ENCODE data around the gene COL9A3. TPM values are rescaled to one million over a fixed set of nuclear protein-coding genes. Genes with fewer than 3 reads are reported as not detected.
A peak's percentile ranks its signal among the peaks of the same experiment; 100 is the strongest.

The COL9A3 gene
- total and polyA plus RNA-seq, 5 experiments from 2014 or later = 0.15 to 2.2 (median 1.2) TPM; not detected in 2

DNA sequence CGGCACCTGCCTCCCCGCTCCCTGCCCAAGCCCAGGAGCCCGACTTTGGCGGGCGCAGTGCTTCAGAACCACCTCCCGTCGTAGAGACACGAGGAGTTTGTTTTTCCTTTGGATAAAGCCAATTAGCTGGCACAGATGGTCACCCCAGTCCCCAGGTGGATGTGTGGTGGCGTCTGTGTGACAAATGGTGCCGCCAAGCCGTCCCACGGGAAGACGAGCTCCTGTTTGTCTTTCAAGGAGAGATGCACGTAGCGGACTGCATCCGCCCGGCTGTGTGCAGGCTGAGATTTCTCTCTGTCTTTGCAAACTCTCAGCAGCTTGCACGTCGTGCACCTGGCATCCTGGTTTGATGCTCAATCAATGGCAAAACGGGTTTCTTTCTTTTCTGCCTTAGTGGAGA is 36.6 kb upstream of the COL9A3 start:
- Mint-ChIP-seq H3K27me3 (no peaks in the 10 kb centered on the region), H3K4me1 (peaks cover 19 to 42% (median 32%) of the 10 kb centered on the region in 4 donors), H3K27ac (peak overlapping the region in 1 of 10 donors; percentile 28), H3K36me3 (no peaks in the 10 kb centered on the region), H3K4me3 (no peak overlapping the region), H3K9me3 (no peaks in the 10 kb centered on the region)
- POLR2A ChIA-PET = interaction anchor here (1.1 to 2.1 kb wide), 2 partner anchors 14 to 16 kb away, joined by 3 to 18 read pairs; partner anchors contain the start of gene MRGBP
- ATAC-seq = no peak
- no peak for DNase-seq

- POLR2A ChIA-PET = interaction anchor here (2.1 kb wide), 1 partner anchor 13 kb away, joined by 18 read pairs; no protein-coding TSS in a partner anchor
- no peaks in the 10 kb centered on the region for H3K36me3 Mint-ChIP-seq
- DNase-seq = no peak
- ATAC-seq = no peak
- no peaks in the 10 kb centered on the region for H3K9me3 Mint-ChIP-seq
- H3K27me3 Mint-ChIP-seq = no peaks in the 10 kb centered on the region
- H3K4me3 Mint-ChIP-seq = no peak overlapping the region
- peaks cover 17 to 37% (median 27%) of the 10 kb centered on the region in 4 donors for H3K4me1 Mint-ChIP-seq
- H3K27ac Mint-ChIP-seq = no peak overlapping the region
These were observed 36.2 kb upstream of the COL9A3 start for GRCh38 chr20:62780696-62781095.

DNA sequence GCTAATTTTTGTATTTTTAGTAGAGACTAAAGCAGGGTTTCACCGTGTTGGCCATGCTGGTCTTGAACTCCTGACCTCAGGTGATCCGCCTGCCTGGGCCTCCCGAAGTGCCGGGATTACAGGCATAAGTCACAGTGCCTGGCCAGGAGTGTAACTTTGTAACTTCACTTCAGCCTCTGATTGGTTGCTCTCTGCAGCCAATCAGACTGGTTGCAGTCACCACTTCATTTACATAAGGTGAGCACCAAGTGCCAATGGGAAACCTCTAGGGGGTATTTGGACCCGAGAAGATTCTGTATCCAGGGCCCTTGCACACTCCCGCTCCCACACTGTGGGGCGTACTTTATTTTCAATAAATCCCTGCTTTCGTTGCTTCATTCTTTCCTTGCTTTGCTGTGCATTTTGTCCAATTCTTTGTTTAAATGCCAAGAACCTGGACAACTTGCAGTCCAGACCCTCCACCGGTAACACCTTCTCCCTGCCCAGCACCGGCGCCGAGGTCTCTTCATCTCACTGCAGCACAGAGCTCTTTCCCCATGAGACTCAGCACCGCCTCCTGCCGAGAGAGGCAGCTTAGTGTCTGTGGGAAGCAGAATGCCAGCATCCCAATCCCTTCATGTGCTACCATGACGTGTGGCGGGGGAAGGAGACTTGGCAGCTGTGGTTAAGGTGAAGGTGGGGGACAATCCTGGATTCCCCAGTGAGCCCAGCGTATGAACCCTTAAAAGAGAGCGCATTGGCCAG is 34.5 kb upstream of the COL9A3 start:
- DNase-seq (no peak), ATAC-seq (no peak)
- H3K27ac Mint-ChIP-seq = peak overlapping the region in 3 of 10 donors; percentile 47 to 82 (median 49)
- H3K36me3 Mint-ChIP-seq = no peaks in the 10 kb centered on the region
- H3K4me1 Mint-ChIP-seq = peaks cover 5 to 21% (median 12%) of the 10 kb centered on the region in 4 donors
- H3K9me3 Mint-ChIP-seq = no peaks in the 10 kb centered on the region
- H3K4me3 Mint-ChIP-seq = no peak overlapping the region
- POLR2A ChIA-PET = interaction anchor here (0.9 to 1.3 kb wide), 2 partner anchors 10 to 12 kb away, joined by 3 to 5 read pairs; no protein-coding TSS in a partner anchor
- no peaks in the 10 kb centered on the region for H3K27me3 Mint-ChIP-seq

- ATAC-seq (no peak), DNase-seq (no peak)
- Mint-ChIP-seq H3K27me3 (no peaks in the 10 kb centered on the region), H3K9me3 (no peaks in the 10 kb centered on the region), H3K27ac (peak overlapping the region in 2 of 10 donors; percentile 47 to 49), H3K36me3 (no peaks in the 10 kb centered on the region), H3K4me1 (peaks cover 6 to 17% (median 12%) of the 10 kb centered on the region in 4 donors), H3K4me3 (no peak overlapping the region)
- POLR2A ChIA-PET = interaction anchor here (0.9 to 1.3 kb wide), 2 partner anchors 10 to 11 kb away, joined by 3 to 5 read pairs; no protein-coding TSS in a partner anchor
These were observed 34.0 kb upstream of the COL9A3 start for GRCh38 chr20:62782893-62783278.

DNA sequence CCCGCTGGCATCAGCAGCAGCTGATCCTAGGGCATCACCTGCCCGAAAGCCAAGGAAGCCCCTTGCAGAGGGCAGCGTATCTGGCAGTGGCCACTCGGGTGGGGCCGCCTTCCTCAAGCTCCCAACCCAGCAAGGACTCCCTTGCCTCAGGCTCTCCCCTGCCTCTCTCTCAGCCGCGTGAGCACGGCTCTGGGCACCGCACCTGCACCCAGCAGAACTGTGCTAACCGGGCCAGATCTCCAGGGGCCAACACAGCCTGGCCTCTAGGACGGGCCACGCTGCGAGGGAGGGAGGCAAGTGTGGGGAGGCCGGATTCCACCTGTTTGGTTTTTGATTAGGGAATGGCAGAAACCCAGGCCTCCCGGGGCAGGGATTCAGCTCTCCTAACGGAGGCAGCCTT is 32.4 kb upstream of the COL9A3 start:
- Mint-ChIP-seq H3K27me3 (no peaks in the 10 kb centered on the region), H3K4me3 (no peak overlapping the region), H3K9me3 (no peaks in the 10 kb centered on the region), H3K27ac (peak overlapping the region in 1 of 10 donors; percentile 15), H3K36me3 (no peaks in the 10 kb centered on the region), H3K4me1 (peaks cover 3 to 11% (median 5%) of the 10 kb centered on the region in 4 donors)
- ATAC-seq = no peak
- no peak for DNase-seq
- POLR2A ChIA-PET = interaction anchor here (0.8 to 1.0 kb wide), 2 partner anchors 10 to 24 kb away, joined by 3 to 5 read pairs; no protein-coding TSS in a partner anchor

DNA sequence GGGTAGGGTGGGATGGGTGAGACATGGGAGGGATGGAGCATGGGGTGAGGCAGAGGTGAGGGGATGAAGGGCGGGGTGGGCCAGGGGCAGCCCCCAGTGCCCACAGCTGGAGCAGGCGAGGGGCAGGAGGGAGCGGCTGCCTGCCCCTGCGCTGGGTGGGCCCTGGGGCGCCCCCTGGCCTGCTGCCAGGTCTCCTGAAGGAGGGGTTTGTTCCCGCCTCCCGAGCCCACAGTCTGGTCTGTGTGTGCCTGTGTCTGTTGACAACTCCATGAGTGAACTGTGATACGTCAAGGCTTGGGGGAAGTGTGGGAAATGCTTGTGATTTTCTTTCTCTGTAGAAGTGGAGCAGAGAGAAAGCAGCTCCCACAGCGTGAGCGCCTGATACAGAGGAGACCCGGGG is 31.5 kb upstream of the COL9A3 start:
- no peak for ATAC-seq
- H3K27me3 Mint-ChIP-seq = no peaks in the 10 kb centered on the region

DNA sequence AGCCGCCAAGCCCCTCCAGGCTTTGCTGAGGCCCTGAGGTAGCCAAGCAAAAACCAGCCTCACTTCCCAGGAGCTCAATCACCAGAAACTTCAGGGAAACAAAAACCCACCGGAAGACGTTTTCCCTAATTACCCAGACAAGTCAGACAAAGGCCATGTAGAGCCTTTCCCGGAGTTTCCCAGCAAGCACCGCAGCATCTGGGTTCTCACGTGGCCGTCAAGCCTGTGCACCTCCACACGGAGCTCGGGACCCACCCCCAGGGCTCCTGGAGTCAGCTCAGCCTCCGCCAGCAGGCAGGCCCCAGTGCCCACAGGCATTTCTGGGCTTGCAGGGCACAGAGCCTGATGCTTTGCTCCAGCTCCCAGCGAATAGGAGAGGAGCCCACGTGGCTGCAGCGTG is 30.7 kb upstream of the COL9A3 start:
- H3K27me3 Mint-ChIP-seq = no peaks in the 10 kb centered on the region
- POLR2A ChIA-PET = interaction anchor here (1.0 to 1.6 kb wide), 2 partner anchors 8 to 11 kb away, joined by 3 to 7 read pairs; no protein-coding TSS in a partner anchor
- no peaks in the 10 kb centered on the region for H3K9me3 Mint-ChIP-seq
- peak overlapping the region in 1 of 10 donors; percentile 35 for H3K27ac Mint-ChIP-seq
- H3K4me1 Mint-ChIP-seq = peaks cover 5 to 12% (median 6%) of the 10 kb centered on the region in 4 donors
- no peak overlapping the region for H3K4me3 Mint-ChIP-seq
- DNase-seq (no peak), ATAC-seq (no peak)
- no peaks in the 10 kb centered on the region for H3K36me3 Mint-ChIP-seq

More for the DNA sequence above, 31.5 kb upstream of the COL9A3 start:
- no peak overlapping the region for H3K4me3 Mint-ChIP-seq
- no peaks in the 10 kb centered on the region for H3K9me3 Mint-ChIP-seq
- POLR2A ChIA-PET = interaction anchor here (1.6 kb wide), 1 partner anchor 9 kb away, joined by 7 read pairs; no protein-coding TSS in a partner anchor
- DNase-seq = no peak
- H3K4me1 Mint-ChIP-seq = peaks cover 3 to 11% (median 5%) of the 10 kb centered on the region in 4 donors
- H3K27ac Mint-ChIP-seq = no peak overlapping the region
- no peaks in the 10 kb centered on the region for H3K36me3 Mint-ChIP-seq

DNA sequence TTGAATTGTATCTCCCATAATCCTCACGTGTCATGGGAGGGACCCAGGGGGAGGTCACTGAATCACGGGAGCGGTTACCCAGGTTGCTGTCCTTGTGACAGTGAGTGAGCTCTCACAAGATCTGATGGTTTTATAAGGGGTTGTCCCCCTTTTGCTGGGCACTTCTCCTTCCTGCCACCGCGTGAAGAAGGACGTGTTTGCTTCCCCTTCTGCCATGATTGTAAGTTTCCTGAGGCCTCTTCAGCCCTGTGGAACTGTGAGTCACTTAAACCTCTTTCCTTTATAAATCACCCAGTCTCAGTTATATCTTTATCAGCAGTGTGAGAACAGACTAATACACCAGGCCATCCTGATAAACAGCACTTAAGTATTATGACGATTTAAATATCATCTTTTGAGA is 29.5 kb upstream of the COL9A3 start:
- Mint-ChIP-seq H3K4me3 (no peak overlapping the region), H3K4me1 (peaks cover 10 to 18% (median 14%) of the 10 kb centered on the region in 4 donors), H3K9me3 (no peaks in the 10 kb centered on the region), H3K36me3 (no peaks in the 10 kb centered on the region), H3K27me3 (no peaks in the 10 kb centered on the region), H3K27ac (peak overlapping the region in 4 of 10 donors; percentile 54 to 90 (median 74))
- POLR2A ChIA-PET = no interaction called here
- ATAC-seq = no peak
- no peak for DNase-seq

- H3K36me3 Mint-ChIP-seq = no peaks in the 10 kb centered on the region
- ATAC-seq (no peak), DNase-seq (no peak)
- peak overlapping the region in 3 of 10 donors; percentile 54 to 75 (median 73) for H3K27ac Mint-ChIP-seq
- no peaks in the 10 kb centered on the region for H3K27me3 Mint-ChIP-seq
- H3K4me1 Mint-ChIP-seq = peaks cover 8 to 21% (median 14%) of the 10 kb centered on the region in 4 donors
- H3K9me3 Mint-ChIP-seq = no peaks in the 10 kb centered on the region
- no peak overlapping the region for H3K4me3 Mint-ChIP-seq
- POLR2A ChIA-PET = no interaction called here
These were observed 29.0 kb upstream of the COL9A3 start for GRCh38 chr20:62787866-62788265.

DNA sequence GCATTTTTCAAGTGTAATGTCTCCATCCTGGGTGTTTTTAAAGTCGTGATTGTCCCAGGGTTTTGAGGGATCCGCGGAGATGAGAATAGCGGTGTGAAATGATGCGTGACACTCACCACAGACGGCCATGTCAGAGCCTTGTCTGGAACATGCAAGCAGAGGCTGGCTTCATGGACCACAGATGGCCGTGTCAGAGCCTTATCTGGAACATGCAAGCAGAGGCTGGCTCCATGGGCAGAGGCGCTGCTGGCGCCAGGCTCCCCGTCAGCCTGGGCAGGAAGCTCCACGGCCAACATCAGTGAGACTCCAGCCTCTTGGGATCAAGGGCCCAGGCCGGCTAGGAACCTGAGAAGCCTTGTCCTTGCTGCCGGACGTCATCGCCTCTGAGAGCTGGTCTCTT is 28.2 kb upstream of the COL9A3 start:
- Mint-ChIP-seq H3K27me3 (no peaks in the 10 kb centered on the region), H3K4me1 (peaks cover 11 to 28% (median 19%) of the 10 kb centered on the region in 4 donors), H3K36me3 (no peaks in the 10 kb centered on the region), H3K4me3 (no peak overlapping the region), H3K27ac (no peak overlapping the region), H3K9me3 (no peaks in the 10 kb centered on the region)
- DNase-seq (no peak), ATAC-seq (no peak)
- POLR2A ChIA-PET = no interaction called here

DNA sequence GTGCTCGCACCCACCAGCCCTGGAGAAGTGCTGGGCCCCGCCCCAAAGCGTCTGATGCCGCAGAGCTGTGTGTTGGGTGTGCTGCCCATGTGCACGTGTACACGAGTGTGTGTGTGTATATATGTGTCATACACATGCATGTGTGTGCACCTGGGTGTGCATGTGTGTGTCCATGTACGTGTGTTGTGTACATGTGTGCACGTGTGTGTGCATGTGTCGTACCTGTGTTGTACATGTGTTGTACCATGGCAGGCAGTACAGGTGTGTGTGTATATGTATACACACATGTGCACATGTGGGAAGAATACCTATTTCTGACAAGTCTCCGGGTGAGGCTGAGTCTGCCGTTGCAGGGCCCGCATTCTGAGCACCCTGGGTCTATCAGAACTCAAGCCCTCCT is 26.8 kb upstream of the COL9A3 start:
- H3K36me3 Mint-ChIP-seq = no peaks in the 10 kb centered on the region
- H3K4me3 Mint-ChIP-seq = no peak overlapping the region
- ATAC-seq (no peak), DNase-seq (no peak)
- H3K27me3 Mint-ChIP-seq = no peaks in the 10 kb centered on the region
- no peaks in the 10 kb centered on the region for H3K9me3 Mint-ChIP-seq
- no peak overlapping the region for H3K27ac Mint-ChIP-seq
- peaks cover 11 to 33% (median 25%) of the 10 kb centered on the region in 4 donors for H3K4me1 Mint-ChIP-seq
- POLR2A ChIA-PET = interaction anchor here (1.4 kb wide), 1 partner anchor 15 kb away, joined by 7 read pairs; the partner anchor contains the start of gene OGFR

DNA sequence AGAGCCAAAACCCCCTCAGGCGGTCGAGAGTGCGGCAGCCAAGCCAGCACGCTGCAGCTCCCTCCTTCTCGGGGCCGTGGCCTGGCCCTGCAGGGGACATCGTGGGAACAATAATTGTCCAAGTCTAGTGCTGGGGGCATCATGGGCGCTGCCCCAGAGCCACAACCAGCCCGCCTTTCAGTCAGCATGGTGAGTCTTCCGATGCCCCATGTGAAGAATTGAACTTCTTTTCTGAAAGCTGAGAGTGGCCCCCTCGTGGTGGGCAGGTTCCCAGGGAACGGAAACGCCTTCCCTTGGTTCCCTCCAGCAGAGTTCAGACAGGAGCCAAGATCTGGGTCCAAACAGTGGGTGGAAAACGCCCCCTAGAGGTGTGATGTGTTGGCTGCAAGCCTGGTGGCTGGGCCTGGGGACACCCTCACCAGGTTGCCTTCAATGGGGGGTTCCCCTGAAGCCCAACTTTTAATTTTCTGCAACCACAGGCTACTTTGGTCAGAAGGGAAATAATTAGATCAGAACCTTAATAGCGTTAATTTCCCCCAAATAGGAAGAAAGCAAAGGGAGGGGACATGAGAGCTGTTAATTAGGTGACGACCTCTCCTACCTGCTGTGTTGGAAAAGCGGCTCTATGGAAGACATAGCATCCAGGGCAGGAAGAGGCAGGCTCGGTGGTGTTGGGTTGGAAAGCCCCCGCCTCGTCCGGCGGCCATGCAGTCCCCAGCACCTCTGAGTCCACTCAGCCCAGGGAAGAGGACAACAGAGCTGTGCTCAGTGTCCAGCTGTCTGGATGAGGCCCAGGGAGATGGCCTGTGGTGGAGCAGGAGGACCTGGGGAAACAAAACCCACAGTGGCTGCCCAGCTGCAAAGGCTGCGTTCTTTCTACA is 25.3 kb upstream of the COL9A3 start:
- POLR2A ChIA-PET = interaction anchor here (1.1 to 2.4 kb wide), 6 partner anchors 11 to 52 kb away, joined by 3 to 13 read pairs (median 6); partner anchors contain the start of gene OGFR
- Mint-ChIP-seq H3K27me3 (no peaks in the 10 kb centered on the region), H3K4me3 (peak overlapping the region in 9 of 10 donors; percentile 20 to 78 (median 54)), H3K4me1 (peaks cover 11 to 36% (median 26%) of the 10 kb centered on the region in 4 donors), H3K27ac (peak overlapping the region in 9 of 10 donors; percentile 77 to 92 (median 85)), H3K9me3 (no peaks in the 10 kb centered on the region), H3K36me3 (no peaks in the 10 kb centered on the region)
- ATAC-seq (no peak), DNase-seq (peak; percentile 35 to 81 (median 65))

Data from naive thymus-derived CD8-positive, alpha-beta T cell (primary cell).